Measurements from ENCODE around the gene FOXQ1.

The FOXQ1 gene

GRCh38 chr6:1290805-1291204 is 21.1 kb upstream of the FOXQ1 start:
- H3K9ac ChIP-seq (ENCODE audit: low read depth in 1 of 2, low read length in 2 of 2): no peak overlapping the region
- no peaks in the 10 kb centered on the region for H3K36me3 ChIP-seq (ENCODE audit: control insufficient read depth in 2 of 2, insufficient read depth in 2 of 2, low read length in 2 of 2)
- peaks cover 0 to 6% of the 10 kb centered on the region in 2 donors for H3K27me3 ChIP-seq (ENCODE audit: control insufficient read depth in 2 of 2, insufficient read depth in 2 of 2, low read length in 2 of 2)
- H3K9me3 ChIP-seq (ENCODE audit: control insufficient read depth in 2 of 2, low read length in 2 of 2): no peaks in the 10 kb centered on the region
- no peak overlapping the region for H3K4me3 ChIP-seq (ENCODE audit: low read length in 2 of 2)
- no peaks in the 10 kb centered on the region for H3K4me1 ChIP-seq (ENCODE audit: control insufficient read depth in 2 of 2, insufficient read depth in 2 of 2, low read length in 2 of 2)
- no peak overlapping the region for H3K27ac ChIP-seq (ENCODE audit: low read depth in 2 of 2, low read length in 2 of 2)

- Histone ChIP-seq H3K9ac (ENCODE audit: low read depth in 1 of 2, low read length in 2 of 2) (no peak overlapping the region), H3K36me3 (ENCODE audit: control insufficient read depth in 2 of 2, insufficient read depth in 2 of 2, low read length in 2 of 2) (no peaks in the 10 kb centered on the region), H3K9me3 (ENCODE audit: control insufficient read depth in 2 of 2, low read length in 2 of 2) (no peaks in the 10 kb centered on the region), H3K4me3 (ENCODE audit: low read length in 2 of 2) (no peak overlapping the region), H3K27ac (ENCODE audit: low read depth in 2 of 2, low read length in 2 of 2) (no peak overlapping the region), H3K27me3 (ENCODE audit: control insufficient read depth in 2 of 2, insufficient read depth in 2 of 2, low read length in 2 of 2) (peaks cover 2 to 10% of the 10 kb centered on the region in 2 donors), H3K4me1 (ENCODE audit: control insufficient read depth in 2 of 2, insufficient read depth in 2 of 2, low read length in 2 of 2) (no peaks in the 10 kb centered on the region)
Observed at GRCh38 chr6:1291381-1291780, 20.5 kb upstream of the FOXQ1 start.

GRCh38 chr6:1295420-1295819 is 16.5 kb upstream of the FOXQ1 start:
- Histone ChIP-seq H3K36me3 (ENCODE audit: control insufficient read depth in 2 of 2, insufficient read depth in 2 of 2, low read length in 2 of 2) (no peaks in the 10 kb centered on the region), H3K9me3 (ENCODE audit: control insufficient read depth in 2 of 2, low read length in 2 of 2) (no peaks in the 10 kb centered on the region), H3K4me3 (ENCODE audit: low read length in 2 of 2) (no peak overlapping the region), H3K4me1 (ENCODE audit: control insufficient read depth in 2 of 2, insufficient read depth in 2 of 2, low read length in 2 of 2) (no peaks in the 10 kb centered on the region), H3K27me3 (ENCODE audit: control insufficient read depth in 2 of 2, insufficient read depth in 2 of 2, low read length in 2 of 2) (peaks cover 2 to 10% of the 10 kb centered on the region in 2 donors), H3K9ac (ENCODE audit: low read depth in 1 of 2, low read length in 2 of 2) (no peak overlapping the region), H3K27ac (ENCODE audit: low read depth in 2 of 2, low read length in 2 of 2) (no peak overlapping the region)

GRCh38 chr6:1296079-1296478 is 15.8 kb upstream of the FOXQ1 start:
- Histone ChIP-seq H3K27me3 (ENCODE audit: control insufficient read depth in 2 of 2, insufficient read depth in 2 of 2, low read length in 2 of 2) (peaks cover 2 to 10% of the 10 kb centered on the region in 2 donors), H3K9ac (ENCODE audit: low read depth in 1 of 2, low read length in 2 of 2) (no peak overlapping the region), H3K4me1 (ENCODE audit: control insufficient read depth in 2 of 2, insufficient read depth in 2 of 2, low read length in 2 of 2) (no peaks in the 10 kb centered on the region), H3K9me3 (ENCODE audit: control insufficient read depth in 2 of 2, low read length in 2 of 2) (no peaks in the 10 kb centered on the region), H3K36me3 (ENCODE audit: control insufficient read depth in 2 of 2, insufficient read depth in 2 of 2, low read length in 2 of 2) (no peaks in the 10 kb centered on the region), H3K27ac (ENCODE audit: low read depth in 2 of 2, low read length in 2 of 2) (no peak overlapping the region), H3K4me3 (ENCODE audit: low read length in 2 of 2) (no peak overlapping the region)

- Histone ChIP-seq H3K27ac (ENCODE audit: low read depth in 2 of 2, low read length in 2 of 2) (no peak overlapping the region), H3K27me3 (ENCODE audit: control insufficient read depth in 2 of 2, insufficient read depth in 2 of 2, low read length in 2 of 2) (peaks cover 2 to 10% of the 10 kb centered on the region in 2 donors), H3K4me3 (ENCODE audit: low read length in 2 of 2) (no peak overlapping the region), H3K36me3 (ENCODE audit: control insufficient read depth in 2 of 2, insufficient read depth in 2 of 2, low read length in 2 of 2) (no peaks in the 10 kb centered on the region), H3K9ac (ENCODE audit: low read depth in 1 of 2, low read length in 2 of 2) (no peak overlapping the region), H3K9me3 (ENCODE audit: control insufficient read depth in 2 of 2, low read length in 2 of 2) (no peaks in the 10 kb centered on the region), H3K4me1 (ENCODE audit: control insufficient read depth in 2 of 2, insufficient read depth in 2 of 2, low read length in 2 of 2) (no peaks in the 10 kb centered on the region)
Observed at GRCh38 chr6:1296542-1296941, 15.4 kb upstream of the FOXQ1 start.

GRCh38 chr6:1297746-1298145 is 14.2 kb upstream of the FOXQ1 start:
- H3K27ac ChIP-seq (ENCODE audit: low read depth in 2 of 2, low read length in 2 of 2): no peak overlapping the region

GRCh38 chr6:1298768-1299167 is 13.1 kb upstream of the FOXQ1 start:
- no peaks in the 10 kb centered on the region for H3K36me3 ChIP-seq (ENCODE audit: control insufficient read depth in 2 of 2, insufficient read depth in 2 of 2, low read length in 2 of 2)
- peaks cover 2 to 10% of the 10 kb centered on the region in 2 donors for H3K27me3 ChIP-seq (ENCODE audit: control insufficient read depth in 2 of 2, insufficient read depth in 2 of 2, low read length in 2 of 2)
- H3K4me3 ChIP-seq (ENCODE audit: low read length in 2 of 2): no peak overlapping the region
- no peak overlapping the region for H3K9ac ChIP-seq (ENCODE audit: low read depth in 1 of 2, low read length in 2 of 2)
- no peaks in the 10 kb centered on the region for H3K4me1 ChIP-seq (ENCODE audit: control insufficient read depth in 2 of 2, insufficient read depth in 2 of 2, low read length in 2 of 2)
- no peak overlapping the region for H3K27ac ChIP-seq (ENCODE audit: low read depth in 2 of 2, low read length in 2 of 2)
- H3K9me3 ChIP-seq (ENCODE audit: control insufficient read depth in 2 of 2, low read length in 2 of 2): no peaks in the 10 kb centered on the region

More at GRCh38 chr6:1297746-1298145, 14.2 kb upstream of the FOXQ1 start:
- Histone ChIP-seq H3K36me3 (ENCODE audit: control insufficient read depth in 2 of 2, insufficient read depth in 2 of 2, low read length in 2 of 2) (no peaks in the 10 kb centered on the region), H3K9me3 (ENCODE audit: control insufficient read depth in 2 of 2, low read length in 2 of 2) (no peaks in the 10 kb centered on the region), H3K27me3 (ENCODE audit: control insufficient read depth in 2 of 2, insufficient read depth in 2 of 2, low read length in 2 of 2) (peaks cover 2 to 10% of the 10 kb centered on the region in 2 donors), H3K4me3 (ENCODE audit: low read length in 2 of 2) (no peak overlapping the region), H3K4me1 (ENCODE audit: control insufficient read depth in 2 of 2, insufficient read depth in 2 of 2, low read length in 2 of 2) (no peaks in the 10 kb centered on the region), H3K9ac (ENCODE audit: low read depth in 1 of 2, low read length in 2 of 2) (no peak overlapping the region)

GRCh38 chr6:1306133-1306532 is 5.8 kb upstream of the FOXQ1 start:
- Histone ChIP-seq H3K36me3 (ENCODE audit: control insufficient read depth in 2 of 2, insufficient read depth in 2 of 2, low read length in 2 of 2) (no peaks in the 10 kb centered on the region), H3K9me3 (ENCODE audit: control insufficient read depth in 2 of 2, low read length in 2 of 2) (peaks cover 2% of the 10 kb centered on the region in 2 donors), H3K27me3 (ENCODE audit: control insufficient read depth in 2 of 2, insufficient read depth in 2 of 2, low read length in 2 of 2) (peaks cover 12 to 17% of the 10 kb centered on the region in 2 donors), H3K27ac (ENCODE audit: low read depth in 2 of 2, low read length in 2 of 2) (no peak overlapping the region), H3K4me3 (ENCODE audit: low read length in 2 of 2) (no peak overlapping the region), H3K9ac (ENCODE audit: low read depth in 1 of 2, low read length in 2 of 2) (no peak overlapping the region), H3K4me1 (ENCODE audit: control insufficient read depth in 2 of 2, insufficient read depth in 2 of 2, low read length in 2 of 2) (no peaks in the 10 kb centered on the region)

- H3K27me3 ChIP-seq (ENCODE audit: control insufficient read depth in 2 of 2, insufficient read depth in 2 of 2, low read length in 2 of 2): peaks cover 28 to 29% of the 10 kb centered on the region in 2 donors
- no peak overlapping the region for H3K27ac ChIP-seq (ENCODE audit: low read depth in 2 of 2, low read length in 2 of 2)
- no peak overlapping the region for H3K4me3 ChIP-seq (ENCODE audit: low read length in 2 of 2)
- H3K9ac ChIP-seq (ENCODE audit: low read depth in 1 of 2, low read length in 2 of 2): no peak overlapping the region
- peaks cover 0 to 9% of the 10 kb centered on the region in 2 donors for H3K4me1 ChIP-seq (ENCODE audit: control insufficient read depth in 2 of 2, insufficient read depth in 2 of 2, low read length in 2 of 2)
- no peaks in the 10 kb centered on the region for H3K36me3 ChIP-seq (ENCODE audit: control insufficient read depth in 2 of 2, insufficient read depth in 2 of 2, low read length in 2 of 2)
- peaks cover 2% of the 10 kb centered on the region in 2 donors for H3K9me3 ChIP-seq (ENCODE audit: control insufficient read depth in 2 of 2, low read length in 2 of 2)
Observed at GRCh38 chr6:1309366-1309765, 2.5 kb upstream of the FOXQ1 start.

- Histone ChIP-seq H3K27me3 (ENCODE audit: control insufficient read depth in 2 of 2, insufficient read depth in 2 of 2, low read length in 2 of 2) (peaks cover 41 to 43% of the 10 kb centered on the region in 2 donors), H3K9ac (ENCODE audit: low read depth in 1 of 2, low read length in 2 of 2) (no peak overlapping the region), H3K4me1 (ENCODE audit: control insufficient read depth in 2 of 2, insufficient read depth in 2 of 2, low read length in 2 of 2) (peaks cover 0 to 9% of the 10 kb centered on the region in 2 donors), H3K9me3 (ENCODE audit: control insufficient read depth in 2 of 2, low read length in 2 of 2) (peaks cover 0 to 2% of the 10 kb centered on the region in 2 donors), H3K4me3 (ENCODE audit: low read length in 2 of 2) (peak overlapping the region; percentile 52 to 54), H3K36me3 (ENCODE audit: control insufficient read depth in 2 of 2, insufficient read depth in 2 of 2, low read length in 2 of 2) (no peaks in the 10 kb centered on the region), H3K27ac (ENCODE audit: low read depth in 2 of 2, low read length in 2 of 2) (no peak overlapping the region)
Observed at GRCh38 chr6:1310628-1311399, 1.1 kb upstream of the FOXQ1 start.
